BLaER1 treated with 17β-estradiol and CSF1 and Interleukin-3, amounts not matched to agents 10 nM and 100 nM (cell line): Measurements from ENCODE around the gene ELF1.

Experiments
- H3K27ac ChIP-seq, 11 experiments: shearing (Covaris generic); formaldehyde crosslinking; 2 replicates each; pipeline ENCODE4 v1.8.1; 2022
- H3K27me3 ChIP-seq, 11 experiments: shearing (Covaris generic); formaldehyde crosslinking; 2 replicates each; pipeline ENCODE4 v1.8.1; 2022
- H3K36me3 ChIP-seq, 11 experiments: shearing (Covaris generic); formaldehyde crosslinking; 2 replicates each; pipeline ENCODE4 v1.8.1; 2022
- H3K4me1 ChIP-seq, 10 experiments: shearing (Covaris generic); formaldehyde crosslinking; 2 replicates each; pipeline ENCODE4 v1.8.1; 2022
- H3K4me2 ChIP-seq, 11 experiments: shearing (Covaris generic); formaldehyde crosslinking; 2 replicates each; pipeline ENCODE4 v1.8.1; 2022
- H3K4me3 ChIP-seq, 10 experiments: shearing (Covaris generic); formaldehyde crosslinking; 2 replicates each; pipeline ENCODE4 v1.8.1; 2022
- H3K9ac ChIP-seq, 11 experiments: shearing (Covaris generic); formaldehyde crosslinking; 2 replicates each; pipeline ENCODE4 v1.8.1; 2022
- H3K9me3 ChIP-seq, 11 experiments: shearing (Covaris generic); formaldehyde crosslinking; replicated peaks in 1 of 11; 2 replicates each; pipeline ENCODE4 v1.8.1; 2022
- H4K20me1 ChIP-seq, 11 experiments: shearing (Covaris generic); formaldehyde crosslinking; 2 replicates each; pipeline ENCODE4 v1.8.1; 2022
- Cebpa-rat ChIP-seq, 11 experiments: shearing (Covaris generic); IDR thresholded peaks; 2 replicates each; pipeline ENCODE4 v1.8.1; 2022

The ELF1 gene

DNA sequence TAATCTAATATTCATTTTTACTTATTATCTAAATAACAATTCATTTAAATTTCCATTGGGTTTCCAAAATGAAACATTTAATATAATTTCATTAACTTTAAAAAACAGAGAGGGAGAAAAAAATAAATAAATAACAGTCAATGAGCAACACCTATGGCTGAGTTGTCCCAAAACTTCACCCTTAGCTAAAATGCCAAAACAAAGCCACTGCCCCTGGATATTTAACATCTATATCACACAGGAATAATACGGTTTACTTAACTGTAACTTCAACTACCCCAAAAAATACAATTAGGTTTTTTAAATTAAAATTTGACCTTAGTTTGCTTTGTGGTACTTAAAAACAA is 541 bp downstream of the ELF1 start:
- no peaks in the 10 kb centered on the region for H3K27me3 ChIP-seq
- H4K20me1 ChIP-seq: peaks cover 17 to 70% (median 53%) of the 10 kb centered on the region in 11 experiments
- H3K4me1 ChIP-seq: peaks cover 22 to 69% (median 41%) of the 10 kb centered on the region in 10 experiments
- no peak for TF ChIP-seq Cebpa-rat (IDR thresholded peaks at IDR 0.05)
- peak overlapping the region; percentile 95 to 100 (median 98) for H3K27ac ChIP-seq
- peak overlapping the region; percentile 67 to 83 (median 76) for H3K4me3 ChIP-seq
- H3K9ac ChIP-seq: peak overlapping the region; percentile 92 to 99 (median 96)
- peak overlapping the region in 8 of 11 experiments; percentile 58 to 90 (median 76); a peak in 10 of 22 replicates for H3K4me2 ChIP-seq
- peaks cover 0 to 32% (median 17%) of the 10 kb centered on the region in 11 experiments; a peak in 12 of 22 replicates for H3K36me3 ChIP-seq
- no peaks in the 10 kb centered on the region for H3K9me3 ChIP-seq

DNA sequence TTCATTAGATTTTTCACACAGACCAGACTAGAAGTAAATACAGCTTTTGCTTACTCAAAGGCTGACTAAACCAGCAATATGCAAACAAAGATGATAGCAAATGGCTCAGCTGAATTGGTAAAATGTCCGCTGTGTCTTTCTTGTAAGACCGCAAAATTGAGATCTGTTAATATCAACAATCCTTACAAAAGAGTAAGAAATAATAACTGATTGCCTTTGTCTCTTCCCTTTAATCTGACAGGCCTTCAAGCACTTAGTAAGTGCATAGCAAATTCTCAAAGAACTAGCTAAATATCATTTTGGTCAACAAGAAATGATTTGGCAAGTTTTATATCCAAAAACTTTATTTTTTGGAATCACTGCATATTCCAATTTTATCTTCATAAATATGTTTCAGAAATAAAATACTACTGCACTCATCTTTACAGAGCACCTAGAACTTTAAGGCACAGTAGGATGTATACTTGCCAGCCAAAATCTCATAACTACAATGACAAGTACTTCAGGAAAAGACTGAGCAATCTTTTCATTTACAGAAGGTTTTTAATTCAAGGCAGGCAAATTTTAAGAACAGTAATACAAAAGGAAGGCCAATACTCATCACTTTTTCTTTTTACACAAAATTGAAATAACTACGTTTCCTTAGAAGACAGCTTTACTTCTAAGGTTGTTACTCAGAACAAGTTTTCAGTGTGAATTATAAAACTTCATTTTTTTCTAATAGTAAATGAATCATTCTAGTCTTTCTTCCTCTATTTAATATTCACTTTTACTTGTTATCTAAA is 1.1 kb downstream of the ELF1 start:
- H3K36me3 ChIP-seq: peaks cover 2 to 38% (median 21%) of the 10 kb centered on the region in 11 experiments; a peak in 18 of 22 replicates
- H3K9me3 ChIP-seq: no peaks in the 10 kb centered on the region
- H3K27me3 ChIP-seq: no peaks in the 10 kb centered on the region
- peak overlapping the region; percentile 27 to 88 (median 66); a peak in 19 of 22 replicates for H3K4me2 ChIP-seq
- H3K4me1 ChIP-seq: peaks cover 25 to 67% (median 44%) of the 10 kb centered on the region in 10 experiments
- H3K4me3 ChIP-seq: peak overlapping the region; percentile 67 to 83 (median 76)
- peak overlapping the region; percentile 92 to 99 (median 96) for H3K9ac ChIP-seq
- TF ChIP-seq Cebpa-rat (IDR thresholded peaks at IDR 0.05): no peak
- H4K20me1 ChIP-seq: peaks cover 22 to 70% (median 52%) of the 10 kb centered on the region in 11 experiments
- H3K27ac ChIP-seq: peak overlapping the region; percentile 95 to 100 (median 98)

DNA sequence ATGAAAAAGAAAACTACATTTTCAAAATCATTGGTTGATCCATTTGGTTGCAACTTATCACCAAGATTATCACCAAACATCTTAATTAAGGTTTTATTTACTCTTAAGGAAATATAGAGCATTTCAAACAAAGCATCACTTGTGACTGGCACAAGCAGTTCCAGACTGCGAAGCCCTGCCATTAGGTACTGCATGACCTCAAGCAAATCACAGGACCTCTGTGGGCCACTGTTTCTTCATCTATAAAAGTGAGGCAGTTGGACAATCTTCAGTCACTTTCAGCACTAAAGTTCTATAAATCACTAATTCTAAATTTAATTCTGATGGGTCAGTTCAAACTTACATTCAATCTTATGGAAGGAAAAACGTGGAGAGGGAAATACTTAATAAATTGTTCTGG is 2.0 kb downstream of the ELF1 start:
- Histone ChIP-seq H3K9ac (peak overlapping the region; percentile 92 to 99 (median 96)), H3K36me3 (peaks cover 8 to 39% (median 22%) of the 10 kb centered on the region in 11 experiments; a peak in 20 of 22 replicates), H4K20me1 (peaks cover 25 to 70% (median 57%) of the 10 kb centered on the region in 11 experiments), H3K27ac (peak overlapping the region; percentile 95 to 100 (median 98)), H3K9me3 (no peaks in the 10 kb centered on the region), H3K4me3 (peak overlapping the region; percentile 67 to 83 (median 76)), H3K4me1 (peaks cover 32 to 71% (median 52%) of the 10 kb centered on the region in 10 experiments), H3K4me2 (peak overlapping the region; percentile 46 to 88 (median 66)), H3K27me3 (no peaks in the 10 kb centered on the region)
- no peak for TF ChIP-seq Cebpa-rat (IDR thresholded peaks at IDR 0.05)

DNA sequence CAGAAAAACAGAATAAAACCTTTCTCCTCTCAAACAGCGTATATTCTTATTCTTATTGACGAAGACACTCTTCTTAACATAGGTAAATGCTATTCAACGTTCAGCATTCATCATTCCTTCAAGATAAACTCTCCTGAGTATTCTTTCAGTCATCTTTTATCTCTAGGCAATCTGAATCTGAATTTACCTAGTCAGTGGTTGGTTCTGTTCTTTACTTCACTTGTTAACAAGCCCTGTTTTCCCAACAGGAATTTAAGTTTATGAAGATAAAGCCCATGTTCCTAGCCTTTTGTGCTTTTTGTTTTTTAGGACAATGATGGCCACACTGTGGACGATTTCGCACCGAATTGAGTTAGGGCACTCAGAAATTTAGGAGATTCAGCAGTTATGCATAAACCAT is 3.2 kb downstream of the ELF1 start:
- Histone ChIP-seq H3K27ac (peak overlapping the region; percentile 57 to 100 (median 95); a peak in 21 of 22 replicates), H3K9me3 (no peaks in the 10 kb centered on the region), H4K20me1 (peaks cover 35 to 71% (median 61%) of the 10 kb centered on the region in 11 experiments), H3K4me3 (peak overlapping the region; percentile 50 to 83 (median 74)), H3K4me2 (peak overlapping the region; percentile 82 to 98 (median 93)), H3K9ac (peak overlapping the region; percentile 77 to 99 (median 92)), H3K27me3 (no peaks in the 10 kb centered on the region), H3K36me3 (peaks cover 16 to 51% (median 31%) of the 10 kb centered on the region in 11 experiments; a peak in 21 of 22 replicates), H3K4me1 (peaks cover 43 to 71% (median 53%) of the 10 kb centered on the region in 10 experiments)
- no peak for TF ChIP-seq Cebpa-rat (IDR thresholded peaks at IDR 0.05)

DNA sequence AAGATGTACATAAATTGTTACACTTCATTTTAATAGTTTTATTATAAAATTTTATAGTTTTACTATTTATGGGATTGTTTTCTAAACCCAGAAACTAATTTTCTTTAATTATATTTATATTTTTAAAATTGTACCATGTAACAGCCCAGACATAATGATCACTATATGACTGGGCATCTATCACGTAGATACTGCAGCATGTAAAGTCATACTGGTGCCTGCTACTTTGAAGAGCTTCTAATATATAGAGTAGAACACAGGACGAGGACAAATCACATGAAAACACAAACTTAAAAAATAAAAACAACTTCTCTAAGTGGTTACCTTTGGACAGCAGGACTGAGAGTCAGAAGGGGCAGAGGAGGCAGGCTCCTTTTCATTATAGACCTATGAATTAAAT is 5.3 kb downstream of the ELF1 start:
- Histone ChIP-seq H4K20me1 (peaks cover 38 to 79% (median 52%) of the 10 kb centered on the region in 11 experiments), H3K4me3 (peak overlapping the region; percentile 50 to 83 (median 74); a peak in 19 of 20 replicates), H3K9me3 (no peaks in the 10 kb centered on the region), H3K4me1 (peaks cover 36 to 68% (median 54%) of the 10 kb centered on the region in 10 experiments), H3K27me3 (no peaks in the 10 kb centered on the region), H3K27ac (peak overlapping the region in 10 of 11 experiments; percentile 57 to 100 (median 96); a peak in 19 of 22 replicates), H3K4me2 (peak overlapping the region; percentile 82 to 98 (median 93)), H3K9ac (peak overlapping the region; percentile 77 to 99 (median 92); a peak in 21 of 22 replicates), H3K36me3 (peaks cover 16 to 61% (median 35%) of the 10 kb centered on the region in 11 experiments; a peak in 21 of 22 replicates)
- no peak for TF ChIP-seq Cebpa-rat (IDR thresholded peaks at IDR 0.05)

DNA sequence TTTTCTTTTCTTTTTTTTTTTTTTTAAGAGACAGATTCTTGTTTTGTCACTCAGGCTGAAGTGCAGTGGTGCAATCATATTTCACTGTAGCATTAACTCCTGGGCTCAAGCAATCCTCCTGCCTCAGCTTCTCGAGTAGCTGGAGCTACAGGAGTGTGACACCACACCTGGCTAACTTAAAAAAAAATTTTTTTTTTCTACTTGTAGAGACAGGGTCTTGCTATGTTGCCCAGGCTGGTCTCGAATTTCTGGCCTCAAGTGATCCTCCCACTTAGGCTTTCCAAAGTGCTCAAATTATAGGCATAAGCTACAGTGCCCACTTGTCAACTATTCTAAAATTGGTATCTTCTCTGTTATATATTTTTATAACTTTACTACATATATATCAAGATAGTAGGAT is 6.6 kb downstream of the ELF1 start:
- peaks cover 16 to 67% (median 35%) of the 10 kb centered on the region in 11 experiments; a peak in 21 of 22 replicates for H3K36me3 ChIP-seq
- no peak for TF ChIP-seq Cebpa-rat (IDR thresholded peaks at IDR 0.05)
- H3K4me2 ChIP-seq: peak overlapping the region; percentile 44 to 85 (median 80); a peak in 21 of 22 replicates

DNA sequence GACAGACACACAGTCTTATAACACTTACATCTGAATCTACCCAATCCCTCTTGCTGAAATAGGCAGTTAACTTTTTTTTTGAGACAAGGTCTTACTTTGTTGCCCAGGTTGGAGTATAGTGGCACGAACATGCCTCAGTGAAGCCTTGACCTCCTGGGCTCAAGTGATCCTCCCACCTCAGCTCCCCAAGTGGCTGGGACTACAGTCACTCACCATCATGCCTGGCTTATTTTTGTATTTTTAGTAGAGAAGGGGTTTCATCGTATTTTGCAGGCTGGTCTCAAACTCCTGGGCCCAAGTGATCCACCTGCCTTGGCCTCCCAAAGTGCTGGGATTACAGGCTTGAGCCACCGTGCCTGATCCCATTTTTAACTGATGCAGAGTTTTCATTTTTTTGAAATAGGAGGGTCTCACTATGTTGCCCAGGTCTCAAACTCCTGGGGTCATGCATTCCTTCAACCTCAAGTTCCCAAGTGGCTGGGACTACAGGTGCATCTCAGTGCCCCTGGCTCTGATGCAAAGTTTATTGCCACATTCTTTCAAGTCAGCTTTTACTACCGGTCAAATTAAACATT is 7.6 kb downstream of the ELF1 start:
- H3K27ac ChIP-seq: peak overlapping the region in 9 of 11 experiments; percentile 35 to 65 (median 51); a peak in 17 of 22 replicates
- peaks cover 55 to 92% (median 77%) of the 10 kb centered on the region in 10 experiments for H3K4me1 ChIP-seq
- TF ChIP-seq Cebpa-rat (IDR thresholded peaks at IDR 0.05): no peak
- H3K4me2 ChIP-seq: peak overlapping the region; percentile 44 to 85 (median 80)
- H3K4me3 ChIP-seq: peak overlapping the region in 8 of 10 experiments; percentile 12 to 44 (median 34); a peak in 11 of 20 replicates
- H3K36me3 ChIP-seq: peaks cover 16 to 67% (median 35%) of the 10 kb centered on the region in 11 experiments; a peak in 21 of 22 replicates
- no peaks in the 10 kb centered on the region for H3K9me3 ChIP-seq
- H4K20me1 ChIP-seq: peaks cover 38 to 98% (median 52%) of the 10 kb centered on the region in 11 experiments
- peak overlapping the region in 8 of 11 experiments; percentile 21 to 55 (median 52); a peak in 13 of 22 replicates for H3K9ac ChIP-seq
- H3K27me3 ChIP-seq: no peaks in the 10 kb centered on the region

More for the DNA sequence above, 6.6 kb downstream of the ELF1 start:
- peaks cover 48 to 81% (median 67%) of the 10 kb centered on the region in 10 experiments for H3K4me1 ChIP-seq
- H3K9me3 ChIP-seq: no peaks in the 10 kb centered on the region
- H4K20me1 ChIP-seq: peaks cover 38 to 92% (median 52%) of the 10 kb centered on the region in 11 experiments
- peak overlapping the region in 7 of 11 experiments; percentile 24 to 55 (median 37); a peak in 10 of 22 replicates for H3K9ac ChIP-seq
- no peaks in the 10 kb centered on the region for H3K27me3 ChIP-seq
- peak overlapping the region in 5 of 10 experiments; percentile 6 to 37 (median 15); a peak in 5 of 20 replicates for H3K4me3 ChIP-seq
- H3K27ac ChIP-seq: peak overlapping the region in 10 of 11 experiments; percentile 33 to 65 (median 50); a peak in 17 of 22 replicates

DNA sequence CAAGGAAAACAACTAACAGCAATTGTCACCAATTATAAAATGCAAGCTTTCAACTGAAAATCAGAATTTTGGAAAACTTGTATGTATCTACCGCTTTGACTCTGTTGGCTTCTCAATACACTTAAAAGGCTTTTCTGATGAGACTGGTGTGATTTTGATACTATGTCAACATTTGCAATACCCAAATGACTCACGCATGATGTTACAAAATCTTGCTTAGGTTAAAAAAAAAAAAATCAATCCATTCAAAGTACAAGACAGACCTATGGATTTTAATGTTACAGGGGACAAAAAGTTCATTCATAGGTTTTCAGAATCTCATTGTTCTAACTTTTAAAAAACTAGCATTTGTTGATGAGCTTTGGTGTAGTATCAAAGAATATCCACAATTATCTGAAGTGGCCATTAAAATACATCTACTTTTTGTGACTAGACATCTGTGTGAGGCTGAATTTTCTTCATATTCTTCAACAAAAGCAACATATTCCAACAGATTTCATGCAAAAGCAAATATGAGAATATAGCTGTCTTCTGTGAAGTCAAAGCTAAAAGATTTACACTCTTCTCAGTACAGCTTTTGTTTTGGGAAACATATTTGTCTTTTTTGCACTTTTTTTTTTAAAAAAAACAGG is 10.7 kb downstream of the ELF1 start:
- Histone ChIP-seq H3K9ac (peak overlapping the region in 10 of 11 experiments; percentile 34 to 86 (median 78); a peak in 20 of 22 replicates), H3K27ac (peak overlapping the region; percentile 4 to 97 (median 93); a peak in 21 of 22 replicates), H3K4me1 (peaks cover 68 to 96% (median 89%) of the 10 kb centered on the region in 10 experiments)

More for the DNA sequence above, 10.7 kb downstream of the ELF1 start:
- H3K9me3 ChIP-seq: no peaks in the 10 kb centered on the region
- peak in 2 of 11 experiments; percentile 68 to 69; a peak in 2 of 22 replicates for TF ChIP-seq Cebpa-rat (IDR thresholded peaks at IDR 0.05)
- peak overlapping the region in 8 of 10 experiments; percentile 14 to 57 (median 50); a peak in 13 of 20 replicates for H3K4me3 ChIP-seq
- peak overlapping the region; percentile 80 to 95 (median 91); a peak in 21 of 22 replicates for H3K4me2 ChIP-seq
- no peaks in the 10 kb centered on the region for H3K27me3 ChIP-seq
- H4K20me1 ChIP-seq: peaks cover 20 to 98% (median 30%) of the 10 kb centered on the region in 11 experiments; a peak in 21 of 22 replicates
- peaks cover 16 to 42% (median 27%) of the 10 kb centered on the region in 11 experiments; a peak in 21 of 22 replicates for H3K36me3 ChIP-seq
